Ureter (tissue), 1 donor: Measurements from ENCODE around the gene FHAD1. TPM values are rescaled to one million over a fixed set of nuclear protein-coding genes. Genes with fewer than 3 reads are reported as not detected.
"Not testable (repeated sequence)": the region's sequence is repeated elsewhere in the genome, so short reads cannot be mapped to it uniquely, and the experiment has no call there.

ENCODE experiments used
- DNase-seq: peaks from one replicate; pipeline ENCODE4 v3.0.0-alpha.2; 2020; ENCODE audit warnings: low spot score
- total RNA-seq: library from RNA; stranded (reverse); gene quantifications from one replicate; pipeline ENCODE4 v1.2.4, GENCODE V29; 2023
- donor health status: DM: yes; HTN: yes; CAD: no.

Gene FHAD1
- total RNA-seq, 1 donor from 2014 or later, result 12.3 TPM

GRCh38 chr1:15368888-15369287, 121.9 kb downstream of the FHAD1 start:
- no peak for DNase-seq

GRCh38 chr1:15370268-15370667, 123.2 kb downstream of the FHAD1 start:
- no peak for DNase-seq

- DNase-seq, result no peak
Observed at GRCh38 chr1:15370781-15371520, 123.9 kb downstream of the FHAD1 start.

- DNase-seq, result no peak
Observed at GRCh38 chr1:15371610-15372545, 124.9 kb downstream of the FHAD1 start.

- no peak for DNase-seq
Observed at GRCh38 chr1:15378729-15379128, 131.7 kb downstream of the FHAD1 start.

GRCh38 chr1:15379151-15379550, 132.1 kb downstream of the FHAD1 start:
- DNase-seq, result not testable (repeated sequence)

- DNase-seq, result no peak
Observed at GRCh38 chr1:15380601-15381508, 133.8 kb downstream of the FHAD1 start.

GRCh38 chr1:15381805-15382204, 134.8 kb downstream of the FHAD1 start:
- no peak for DNase-seq

GRCh38 chr1:15382601-15383518, 135.8 kb downstream of the FHAD1 start:
- DNase-seq, result no peak

- DNase-seq, result no peak
Observed at GRCh38 chr1:15383810-15384209, 136.8 kb downstream of the FHAD1 start.

GRCh38 chr1:15384301-15384901, 137.4 kb downstream of the FHAD1 start:
- DNase-seq, result no peak

GRCh38 chr1:15385420-15385819, 138.4 kb downstream of the FHAD1 start:
- DNase-seq, result no peak

GRCh38 chr1:15386164-15386749, 139.2 kb downstream of the FHAD1 start:
- DNase-seq, result no peak

- no peak for DNase-seq
Observed at GRCh38 chr1:15388201-15388880, 141.3 kb downstream of the FHAD1 start.

GRCh38 chr1:15389828-15390227, 142.8 kb downstream of the FHAD1 start:
- DNase-seq, result not testable (repeated sequence)

- DNase-seq, result no peak
Observed at GRCh38 chr1:15390667-15391066, 143.6 kb downstream of the FHAD1 start.

- no peak for DNase-seq
Observed at GRCh38 chr1:15391366-15391765, 144.3 kb downstream of the FHAD1 start.

GRCh38 chr1:15393475-15394257, 146.6 kb downstream of the FHAD1 start:
- DNase-seq, result no peak
